Activated B cell treated with CpG ODN at 0.5 μM for 24 hours (primary cell): ENCODE measurements around the gene CACNA1I. TPM values are rescaled to one million over a fixed set of nuclear protein-coding genes. Genes with fewer than 3 reads are reported as not detected.

ENCODE experiments used
- ATAC-seq: fragments of 200-7000 bp; cut with Tn5 transposase; one replicate; pipeline ENCODE4 v1.10.0; 2021; ENCODE audit warnings: low read depth, mild to moderate bottlenecking, moderate library complexity
- CTCF ChIA-PET: fragments of 350-600 bp; sonication (Branson Sonifier 250); formaldehyde crosslinking; loops from one replicate; lab custom pipeline; 2021; ENCODE audit warnings: antibody characterized with exemption; lab: Charles Lee
- POLR2A ChIA-PET: fragments of 350-600 bp; sonication (Branson Sonifier 250); formaldehyde crosslinking; loops from one replicate; lab custom pipeline; 2021; ENCODE audit warnings: antibody characterized with exemption; lab: Charles Lee
- DNase-seq: peaks from one replicate; pipeline ENCODE4 v3.0.0; 2022
- H3K27ac Mint-ChIP-seq: one replicate; pipeline ENCODE4 v1.8.0; 2020; ENCODE audit warnings: mixed read lengths
- H3K27me3 Mint-ChIP-seq: one replicate; pipeline ENCODE4 v1.8.0; 2021; ENCODE audit warnings: mixed read lengths
- H3K36me3 Mint-ChIP-seq: one replicate; pipeline ENCODE4 v1.8.0; 2021; ENCODE audit warnings: low read depth, mixed read lengths
- H3K4me1 Mint-ChIP-seq: one replicate; pipeline ENCODE4 v1.8.0; 2021; ENCODE audit warnings: mixed read lengths
- H3K4me3 Mint-ChIP-seq: one replicate; pipeline ENCODE4 v1.8.0; 2020; ENCODE audit warnings: mild to moderate bottlenecking, mixed read lengths
- H3K9me3 Mint-ChIP-seq: one replicate; pipeline ENCODE4 v1.8.0; 2020; ENCODE audit warnings: mixed read lengths
- CTCF ChIP-seq: fragments of 200-600 bp; IDR thresholded peaks from one replicate; pipeline ENCODE4 v1.8.0; 2022; ENCODE audit warnings: antibody characterized with exemption, mild to moderate bottlenecking
- intact Hi-C: fragments of 100-400 bp; cut with micrococcal nuclease; formaldehyde crosslinking; loops from one replicate; pipeline ENCODE4 v1.15.1; 2024
- total RNA-seq: library from RNA; stranded (reverse); gene quantifications from 2 replicates; pipeline ENCODE4 v1.2.3, GENCODE V29; 2022

Gene CACNA1I
- total RNA-seq, 1 donor from 2014 or later, result not detected

- ATAC-seq (no peak), DNase-seq (no peak)
- no peak for TF ChIP-seq CTCF
- no peak overlapping the region for H3K4me3 Mint-ChIP-seq
- H3K36me3 Mint-ChIP-seq, result no peaks in the 10 kb centered on the region
- H3K9me3 Mint-ChIP-seq, result no peaks in the 10 kb centered on the region
- H3K4me1 Mint-ChIP-seq, result peaks cover 11% of the 10 kb centered on the region
- peaks cover 9% of the 10 kb centered on the region for H3K27me3 Mint-ChIP-seq
- intact Hi-C loops, result no loop called here
- CTCF ChIA-PET, result interaction anchor here (1.2 kb wide), 1 partner anchor 450 kb away, joined by 5 read pairs; no protein-coding TSS in a partner anchor
- POLR2A ChIA-PET, result no interaction called here
- H3K27ac Mint-ChIP-seq, result no peak overlapping the region
Measured at GRCh38 chr22:39574779-39575551, 4.4 kb downstream of the CACNA1I start.

GRCh38 chr22:39575552-39575825, 4.9 kb downstream of the CACNA1I start:
- Mint-ChIP-seq H3K27ac (no peak overlapping the region), H3K36me3 (no peaks in the 10 kb centered on the region), H3K9me3 (no peaks in the 10 kb centered on the region), H3K4me3 (no peak overlapping the region), H3K27me3 (peaks cover 12% of the 10 kb centered on the region), H3K4me1 (peaks cover 11% of the 10 kb centered on the region)
- intact Hi-C loops, result no loop called here
- TF ChIP-seq CTCF, result no peak
- ChIA-PET POLR2A (interaction anchor here (0.7 kb wide), 1 partner anchor 441 kb away, joined by 4 read pairs; no protein-coding TSS in a partner anchor), CTCF (interaction anchor here (1.2 kb wide), 1 partner anchor 450 kb away, joined by 5 read pairs; no protein-coding TSS in a partner anchor)
- DNase-seq (no peak), ATAC-seq (no peak)

- intact Hi-C loops, result no loop called here
- Mint-ChIP-seq H3K27ac (no peak overlapping the region), H3K36me3 (no peaks in the 10 kb centered on the region), H3K4me1 (peaks cover 11% of the 10 kb centered on the region), H3K27me3 (peaks cover 15% of the 10 kb centered on the region), H3K4me3 (no peak overlapping the region), H3K9me3 (no peaks in the 10 kb centered on the region)
- ATAC-seq, result no peak
- CTCF ChIA-PET, result interaction anchor here (1.2 to 1.4 kb wide), 2 partner anchors 41 to 449 kb away, joined by 3 to 5 read pairs; no protein-coding TSS in a partner anchor
- TF ChIP-seq CTCF, result no peak
- POLR2A ChIA-PET, result interaction anchor here (0.7 kb wide), 1 partner anchor 441 kb away, joined by 4 read pairs; no protein-coding TSS in a partner anchor
- DNase-seq, result no peak
Measured at GRCh38 chr22:39576027-39576426, 5.5 kb downstream of the CACNA1I start.

- ChIA-PET POLR2A (interaction anchor here (0.5 kb wide), 1 partner anchor 179 kb away, joined by 4 read pairs; no protein-coding TSS in a partner anchor), CTCF (interaction anchor here (1.4 kb wide), 1 partner anchor 42 kb away, joined by 3 read pairs; no protein-coding TSS in a partner anchor)
- DNase-seq (no peak), ATAC-seq (no peak)
- Mint-ChIP-seq H3K4me1 (peaks cover 11% of the 10 kb centered on the region), H3K36me3 (no peaks in the 10 kb centered on the region), H3K27ac (no peak overlapping the region), H3K4me3 (no peak overlapping the region), H3K27me3 (peaks cover 20% of the 10 kb centered on the region), H3K9me3 (no peaks in the 10 kb centered on the region)
- intact Hi-C loops, result no loop called here
- no peak for TF ChIP-seq CTCF
Measured at GRCh38 chr22:39577366-39577765, 6.8 kb downstream of the CACNA1I start.

GRCh38 chr22:39577900-39578299, 7.3 kb downstream of the CACNA1I start:
- ATAC-seq (no peak), DNase-seq (no peak)
- Mint-ChIP-seq H3K4me3 (no peak overlapping the region), H3K9me3 (peaks cover under 1% of the 10 kb centered on the region), H3K27me3 (peaks cover 20% of the 10 kb centered on the region), H3K4me1 (peaks cover 11% of the 10 kb centered on the region), H3K27ac (no peak overlapping the region), H3K36me3 (no peaks in the 10 kb centered on the region)
- POLR2A ChIA-PET, result interaction anchor here (0.5 kb wide), 1 partner anchor 178 kb away, joined by 4 read pairs; no protein-coding TSS in a partner anchor
- intact Hi-C loops, result no loop called here
- CTCF ChIA-PET, result no interaction called here
- TF ChIP-seq CTCF, result no peak
